ENCODE data around the gene NAT14.

DNA sequence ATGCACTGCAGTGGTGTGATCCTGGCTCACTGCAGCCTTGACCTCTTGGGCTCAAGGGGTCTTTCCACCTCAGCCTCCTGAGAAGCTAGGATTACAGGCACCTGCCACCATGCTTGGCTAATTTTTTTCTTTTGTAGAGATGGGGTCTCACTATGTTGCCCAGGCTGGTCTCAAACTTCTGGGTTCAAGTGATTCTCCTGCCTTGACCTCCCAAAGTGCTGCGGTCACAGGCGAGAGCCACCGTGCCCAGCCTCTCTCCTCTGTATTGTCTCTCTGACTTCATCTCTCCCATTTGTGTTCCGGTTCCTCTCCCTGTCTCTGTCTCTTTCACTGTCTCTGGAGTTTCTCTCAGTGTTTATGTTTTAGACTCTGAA lies 18.8 kb upstream of the NAT14 start:
- no peak for TF ChIP-seq JUN (IDR thresholded peaks at IDR 0.05)
- no peak for TF ChIP-seq POLR2A (IDR thresholded peaks at IDR 0.05; ENCODE audit: low read length)
- TF ChIP-seq, protein P1, sequence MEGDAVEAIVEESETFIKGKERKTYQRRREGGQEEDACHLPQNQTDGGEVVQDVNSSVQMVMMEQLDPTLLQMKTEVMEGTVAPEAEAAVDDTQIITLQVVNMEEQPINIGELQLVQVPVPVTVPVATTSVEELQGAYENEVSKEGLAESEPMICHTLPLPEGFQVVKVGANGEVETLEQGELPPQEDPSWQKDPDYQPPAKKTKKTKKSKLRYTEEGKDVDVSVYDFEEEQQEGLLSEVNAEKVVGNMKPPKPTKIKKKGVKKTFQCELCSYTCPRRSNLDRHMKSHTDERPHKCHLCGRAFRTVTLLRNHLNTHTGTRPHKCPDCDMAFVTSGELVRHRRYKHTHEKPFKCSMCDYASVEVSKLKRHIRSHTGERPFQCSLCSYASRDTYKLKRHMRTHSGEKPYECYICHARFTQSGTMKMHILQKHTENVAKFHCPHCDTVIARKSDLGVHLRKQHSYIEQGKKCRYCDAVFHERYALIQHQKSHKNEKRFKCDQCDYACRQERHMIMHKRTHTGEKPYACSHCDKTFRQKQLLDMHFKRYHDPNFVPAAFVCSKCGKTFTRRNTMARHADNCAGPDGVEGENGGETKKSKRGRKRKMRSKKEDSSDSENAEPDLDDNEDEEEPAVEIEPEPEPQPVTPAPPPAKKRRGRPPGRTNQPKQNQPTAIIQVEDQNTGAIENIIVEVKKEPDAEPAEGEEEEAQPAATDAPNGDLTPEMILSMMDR (IDR thresholded peaks at IDR 0.05): no peak
- no peak for TF ChIP-seq ZSCAN20 (CRISPR knock-in tag; IDR thresholded peaks at IDR 0.05)
- no peak for TF ChIP-seq HOXA7 (CRISPR knock-in tag; IDR thresholded peaks at IDR 0.05)
- TF ChIP-seq, protein P2, sequence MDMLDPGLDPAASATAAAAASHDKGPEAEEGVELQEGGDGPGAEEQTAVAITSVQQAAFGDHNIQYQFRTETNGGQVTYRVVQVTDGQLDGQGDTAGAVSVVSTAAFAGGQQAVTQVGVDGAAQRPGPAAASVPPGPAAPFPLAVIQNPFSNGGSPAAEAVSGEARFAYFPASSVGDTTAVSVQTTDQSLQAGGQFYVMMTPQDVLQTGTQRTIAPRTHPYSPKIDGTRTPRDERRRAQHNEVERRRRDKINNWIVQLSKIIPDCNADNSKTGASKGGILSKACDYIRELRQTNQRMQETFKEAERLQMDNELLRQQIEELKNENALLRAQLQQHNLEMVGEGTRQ (IDR thresholded peaks at IDR 0.05): no peak
